NCI-H128 (cell line): Measurements from ENCODE around the gene TTC5.
"Not testable (repeated sequence)": the region's sequence is repeated elsewhere in the genome, so short reads cannot be mapped to it uniquely, and the experiment has no call there.

ENCODE experiments used
- DNase-seq: peaks from one replicate; lab custom pipeline; 2025; ENCODE audit not compliant: unreplicated experiment; lab: John Stamatoyannopoulos, UW

Gene TTC5

DNA sequence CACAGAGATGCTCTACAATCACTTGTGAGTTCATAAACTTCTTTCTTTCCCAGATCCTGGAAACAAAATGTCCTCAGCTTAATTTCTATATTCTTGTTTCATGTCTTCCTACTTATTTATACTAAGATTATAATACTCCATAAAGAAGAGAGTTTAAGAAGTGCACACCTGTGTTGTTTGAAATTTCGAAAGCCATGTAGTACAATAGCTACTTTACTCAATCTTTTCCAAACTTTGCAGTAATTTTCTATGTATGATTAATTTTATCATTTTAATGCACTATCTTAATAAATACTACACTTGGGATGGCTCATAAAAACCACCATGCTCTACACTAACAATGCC lies 300 bp upstream of the TTC5 start:
- no peak for DNase-seq

DNA sequence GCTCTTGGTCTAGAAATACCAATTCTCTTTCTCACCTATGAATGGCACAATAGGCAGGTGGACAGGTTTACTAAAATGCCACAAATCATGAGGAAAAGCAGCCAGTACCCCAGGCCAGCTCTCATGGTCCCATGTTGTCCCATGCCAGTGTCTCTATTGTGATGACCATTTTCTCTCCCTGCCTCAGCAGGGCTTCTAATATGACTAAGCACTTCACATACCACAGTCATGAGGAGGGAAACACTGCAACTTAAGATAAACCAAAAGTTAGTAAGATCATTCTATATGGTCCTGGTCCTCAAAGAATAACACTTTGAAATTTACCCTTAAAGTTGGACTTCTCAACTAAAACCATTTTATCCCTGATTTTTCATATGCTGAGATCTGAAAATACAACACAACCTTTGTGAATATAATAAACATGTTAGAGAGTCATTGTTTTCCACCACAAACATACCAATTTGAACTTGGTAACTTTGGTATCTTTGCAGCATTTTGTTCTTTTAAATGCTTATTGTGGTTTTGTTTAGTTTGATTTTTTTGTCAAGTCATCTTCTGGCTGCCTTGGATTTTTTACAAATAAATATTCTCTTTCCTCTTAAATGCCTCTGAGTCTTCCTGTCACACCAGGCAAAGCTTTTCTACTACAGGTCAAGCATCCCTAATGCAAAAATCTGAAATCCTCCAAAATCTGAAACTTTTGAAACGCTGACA lies 3.6 kb downstream of the TTC5 start:
- DNase-seq = no peak

DNA sequence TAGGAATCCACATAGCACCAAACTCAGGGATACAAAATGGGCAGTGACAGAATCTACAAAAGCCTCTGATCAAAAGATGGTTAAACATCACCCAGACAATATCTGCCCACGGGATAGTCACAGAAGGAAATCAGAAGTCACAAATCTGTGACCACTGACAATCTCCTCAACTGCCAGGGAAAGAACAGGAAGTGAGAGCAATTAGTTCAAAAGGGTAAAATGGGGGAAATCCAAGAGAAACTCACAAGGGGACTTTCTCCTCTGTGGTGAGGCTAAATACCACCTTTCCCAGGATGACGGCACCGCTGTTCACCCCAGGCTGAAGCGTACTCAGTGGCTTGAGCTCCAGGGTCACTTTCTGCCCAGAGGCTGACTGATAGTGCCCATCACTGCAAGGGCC lies 10.7 kb downstream of the TTC5 start:
- no peak for DNase-seq

DNA sequence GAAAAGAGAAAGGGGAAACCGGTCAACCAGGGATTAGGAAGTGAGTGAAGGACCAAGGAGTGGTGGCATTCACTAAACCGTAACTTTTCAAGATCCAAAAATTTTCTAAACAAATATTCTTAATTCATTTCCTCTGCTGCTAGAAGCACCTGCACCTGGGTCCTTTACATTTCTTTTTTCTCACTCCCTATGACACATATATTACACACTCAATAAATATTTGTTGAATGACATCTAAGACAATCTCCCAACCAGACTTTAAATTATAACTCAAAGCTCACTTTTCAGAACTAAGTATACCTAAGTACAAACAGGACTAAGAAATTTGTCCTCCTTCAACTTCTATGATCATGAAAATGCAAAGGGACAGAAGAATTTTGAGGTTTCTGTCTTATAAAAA lies 11.1 kb downstream of the TTC5 start:
- no peak for DNase-seq

DNA sequence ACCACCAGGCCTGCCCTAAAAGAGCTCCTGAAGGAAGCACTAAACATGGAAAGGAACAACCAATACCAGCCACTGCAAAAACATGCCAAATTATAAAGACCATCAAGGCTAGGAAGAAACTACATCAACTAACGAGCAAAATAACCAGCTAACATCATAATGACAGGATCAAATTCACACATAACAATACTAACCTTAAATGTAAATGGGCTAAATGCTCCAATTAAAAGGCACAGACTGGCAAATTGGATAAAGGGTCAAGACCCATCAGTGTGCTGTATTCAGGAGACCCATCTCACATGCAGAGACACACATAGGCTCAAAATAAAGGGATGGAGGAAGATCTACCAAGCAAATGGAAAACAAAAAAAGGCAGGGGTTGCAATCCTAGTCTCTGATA lies 23.8 kb downstream of the TTC5 start:
- DNase-seq = not testable (repeated sequence)

DNA sequence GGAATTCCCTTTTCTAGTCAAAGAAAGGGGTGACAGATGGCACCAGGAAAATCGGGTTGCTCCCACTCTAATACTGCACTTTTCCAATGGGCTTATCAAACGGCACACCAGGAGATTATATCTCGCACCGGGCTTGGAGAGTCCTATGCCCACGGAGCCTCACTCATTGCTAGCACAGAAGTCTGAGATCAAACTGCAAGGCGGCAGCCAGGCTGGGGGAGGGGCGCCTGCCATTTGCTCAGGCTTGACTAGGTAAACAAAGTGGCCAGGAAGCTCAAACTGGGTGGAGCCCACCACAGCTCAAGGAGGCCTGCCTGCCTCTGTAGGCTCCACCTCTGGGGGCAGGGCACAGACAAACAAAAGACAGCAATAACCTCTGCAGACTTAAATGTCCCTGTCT lies 25.5 kb downstream of the TTC5 start:
- DNase-seq = not testable (repeated sequence)

DNA sequence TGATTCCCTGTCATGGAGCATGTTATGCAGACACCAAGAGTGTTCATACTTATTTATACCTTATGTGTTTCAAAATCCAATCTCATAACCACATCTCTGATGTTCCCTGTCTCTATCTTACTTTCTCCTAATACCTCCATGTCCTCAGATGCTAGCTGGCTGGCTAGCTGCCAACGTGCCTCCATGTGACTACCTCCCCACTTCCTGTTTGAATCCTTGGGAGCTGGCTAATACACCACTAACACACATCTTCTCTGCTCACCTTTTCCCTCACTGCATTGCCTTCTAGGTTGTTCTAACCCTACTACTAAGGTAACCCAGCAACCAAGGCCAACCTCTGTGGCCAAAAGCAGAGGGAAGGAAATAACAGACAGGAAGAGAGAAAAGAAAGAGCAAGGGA lies 27.3 kb downstream of the TTC5 start:
- no peak for DNase-seq

DNA sequence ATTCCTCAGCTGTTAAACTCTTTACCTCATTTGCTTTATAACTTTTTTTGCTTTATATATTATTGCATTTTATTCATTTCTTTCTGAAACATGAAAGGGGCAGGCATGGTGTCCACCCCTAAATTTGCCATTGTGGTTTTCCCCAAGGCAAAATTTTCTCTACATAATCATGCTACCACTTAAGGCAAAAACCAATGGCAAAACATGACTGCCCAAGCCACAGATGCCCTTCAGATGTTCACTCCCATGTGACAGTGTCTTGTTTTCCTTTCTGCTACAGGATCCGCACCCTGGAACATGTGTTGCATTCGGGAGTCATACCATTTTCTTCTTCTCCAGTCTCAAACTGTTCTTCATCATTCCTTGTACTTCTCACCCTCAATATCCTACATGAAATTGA lies 28.3 kb downstream of the TTC5 start:
- DNase-seq = no peak

DNA sequence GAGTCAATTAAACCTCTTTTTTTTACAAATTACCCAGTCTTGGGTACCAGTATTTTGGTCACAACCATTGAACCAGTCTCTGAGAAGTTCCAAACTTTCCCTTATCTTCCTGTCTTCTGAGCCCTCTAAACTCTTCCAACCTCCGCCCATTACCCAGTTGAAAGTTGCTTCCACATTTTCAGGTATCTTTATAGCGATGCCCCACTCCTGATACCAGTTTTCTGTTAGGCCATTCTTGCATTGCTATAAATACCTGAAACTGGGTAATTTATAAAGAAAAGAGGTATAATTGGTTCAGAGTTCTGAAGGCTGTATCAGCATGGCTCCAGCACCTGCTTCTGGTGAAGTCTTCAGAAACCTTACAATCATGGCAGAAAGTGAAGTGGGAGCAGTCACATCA lies 31.7 kb downstream of the TTC5 start:
- no peak for DNase-seq

DNA sequence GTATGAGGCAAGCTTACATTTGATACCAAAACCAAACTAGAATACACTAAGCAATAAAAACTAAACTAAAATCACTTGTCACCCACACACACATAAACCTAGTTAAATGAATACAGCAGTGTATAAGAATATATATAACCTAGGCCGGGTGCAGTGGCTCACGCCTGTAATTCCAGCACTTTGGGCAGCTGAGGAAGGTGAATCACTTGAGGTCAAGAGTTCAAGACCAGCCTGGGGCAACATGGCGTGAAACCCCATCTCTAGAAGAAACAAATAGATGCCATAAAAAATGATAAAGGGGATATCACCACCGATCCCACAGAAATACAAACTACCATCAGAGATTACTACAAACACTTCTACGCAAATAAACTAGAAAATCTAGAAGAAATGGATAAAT lies 41.4 kb downstream of the TTC5 start:
- not testable (repeated sequence) for DNase-seq

DNA sequence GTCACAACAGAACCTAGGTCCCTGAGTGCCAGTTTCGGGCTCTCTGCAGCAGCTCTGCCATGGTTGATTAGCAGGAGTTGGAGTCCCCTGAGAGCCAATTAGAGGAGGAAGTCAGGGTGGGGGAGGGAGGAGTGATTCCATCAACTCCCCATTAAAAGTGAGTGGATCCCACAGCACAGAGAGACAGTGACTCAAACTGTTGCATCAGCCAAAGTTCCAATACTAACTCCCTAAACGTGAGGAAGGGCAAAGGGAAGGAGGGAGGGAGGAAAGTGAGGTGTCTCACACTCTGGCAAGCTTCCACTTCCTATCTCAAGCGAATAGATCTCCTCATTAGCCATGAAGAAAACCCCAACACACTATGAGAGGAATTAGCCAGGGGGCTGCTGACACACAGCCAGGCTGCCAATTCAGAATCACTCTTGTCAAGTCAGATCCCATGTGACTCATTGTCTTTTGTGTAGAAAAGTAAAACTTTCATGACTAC lies 43.1 kb downstream of the TTC5 start:
- no peak for DNase-seq

DNA sequence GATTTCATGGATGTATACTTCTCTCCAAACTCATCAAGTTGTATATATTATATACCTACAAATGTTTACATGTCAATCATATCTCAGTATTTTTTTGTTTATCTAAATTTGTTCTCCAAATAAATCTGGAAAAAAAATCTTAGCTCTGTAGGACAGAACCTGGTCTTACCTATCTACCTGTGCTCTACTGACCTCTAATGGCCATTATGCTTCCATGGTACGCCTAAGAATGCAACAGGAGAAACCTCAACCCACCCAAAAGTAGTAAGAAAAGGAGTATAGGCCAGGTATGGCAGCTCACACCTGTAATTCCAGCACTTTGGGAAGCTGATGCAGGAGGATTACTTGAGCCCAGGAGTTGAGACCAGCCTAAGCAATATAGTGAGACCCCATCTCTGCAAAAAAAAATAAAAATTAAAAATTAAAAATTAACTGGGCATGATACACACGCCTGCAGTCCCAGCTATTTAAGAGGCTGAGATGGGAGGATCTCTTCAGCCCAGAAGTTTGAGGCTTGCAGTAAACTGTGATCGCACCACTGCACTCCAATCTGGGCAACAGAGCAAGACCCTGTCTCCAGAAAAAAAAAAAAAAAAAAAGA lies 58.0 kb downstream of the TTC5 start:
- no peak for DNase-seq
